Activated CD4-positive, alpha-beta memory T cell treated with anti-CD3 and anti-CD28 coated beads, Interleukin-2, amount 10 ng/mL, durations not matched to agents 7 days and 5 days (primary cell): ENCODE data around the gene KCNQ4. TPM values are rescaled to one million over a fixed set of nuclear protein-coding genes. Genes with fewer than 3 reads are reported as not detected.

Experiments
- CTCF ChIA-PET: fragments of 350-600 bp; sonication (Branson Sonifier 250); formaldehyde crosslinking; loops from one replicate; lab custom pipeline; 2021; ENCODE audit warnings: antibody characterized with exemption, inconsistent platforms; lab: Charles Lee
- POLR2A ChIA-PET: fragments of 350-600 bp; sonication (Branson Sonifier 250); formaldehyde crosslinking; loops from one replicate; lab custom pipeline; 2021; ENCODE audit warnings: antibody characterized with exemption; lab: Charles Lee
- DNase-seq: peaks from one replicate; pipeline ENCODE4 v3.0.0-alpha.2; 2020
- H3K27ac Mint-ChIP-seq: one replicate; pipeline ENCODE4 v1.8.0; 2021; ENCODE audit warnings: mild to moderate bottlenecking, mixed read lengths
- H3K27me3 Mint-ChIP-seq: one replicate; pipeline ENCODE4 v1.8.0; 2021; ENCODE audit warnings: mixed read lengths
- H3K36me3 Mint-ChIP-seq: one replicate; pipeline ENCODE4 v1.8.0; 2021; ENCODE audit warnings: low read depth, mixed read lengths
- H3K4me1 Mint-ChIP-seq: one replicate; pipeline ENCODE4 v1.8.0; 2021; ENCODE audit warnings: mixed read lengths
- H3K4me3 Mint-ChIP-seq: one replicate; pipeline ENCODE4 v1.8.0; 2021; ENCODE audit warnings: mild to moderate bottlenecking, mixed read lengths
- H3K9me3 Mint-ChIP-seq: one replicate; pipeline ENCODE4 v1.8.0; 2021; ENCODE audit warnings: mixed read lengths
- total RNA-seq, 2 experiments: library from RNA; stranded (reverse); gene quantifications; one replicate each; pipeline ENCODE4 v1.2.3, GENCODE V29; 2021

The KCNQ4 gene
- total RNA-seq, 2 experiments from 2014 or later: 0.45 to 0.60 TPM

GRCh38 chr1:40847023-40847745, 63.6 kb downstream of the KCNQ4 start:
- ChIA-PET CTCF (interaction anchor here (4.5 to 19.3 kb wide), 3 partner anchors 12 to 104 kb away, joined by 16 to 255 read pairs (median 104); no protein-coding TSS in a partner anchor), POLR2A (no interaction called here)
- no peak overlapping the region for H3K27ac Mint-ChIP-seq
- no peak for DNase-seq
- H3K4me3 Mint-ChIP-seq: no peak overlapping the region
- H3K27me3 Mint-ChIP-seq: peaks cover 8% of the 10 kb centered on the region
- peaks cover 17% of the 10 kb centered on the region for H3K4me1 Mint-ChIP-seq
- no peaks in the 10 kb centered on the region for H3K36me3 Mint-ChIP-seq
- H3K9me3 Mint-ChIP-seq: no peaks in the 10 kb centered on the region

GRCh38 chr1:40848530-40849189, 65.1 kb downstream of the KCNQ4 start:
- POLR2A ChIA-PET: interaction anchor here (1.4 kb wide), 1 partner anchor 74 kb away, joined by 4 read pairs; no protein-coding TSS in a partner anchor
- H3K27ac Mint-ChIP-seq: no peak overlapping the region

GRCh38 chr1:40849801-40850592, 66.4 kb downstream of the KCNQ4 start:
- Mint-ChIP-seq H3K9me3 (no peaks in the 10 kb centered on the region), H3K36me3 (no peaks in the 10 kb centered on the region), H3K27me3 (peaks cover 5% of the 10 kb centered on the region), H3K4me3 (no peak overlapping the region), H3K4me1 (peaks cover 14% of the 10 kb centered on the region), H3K27ac (no peak overlapping the region)
- CTCF ChIA-PET: interaction anchor here (0.6 to 19.3 kb wide), 29 partner anchors 9 to 1272 kb away, joined by 3 to 255 read pairs (median 3); partner anchors contain the start of genes CITED4 and RIMS3
- peak; percentile 82 for DNase-seq
- POLR2A ChIA-PET: interaction anchor here (0.6 to 0.8 kb wide), 3 partner anchors 10 to 75 kb away, joined by 3 read pairs; partner anchors contain the start of gene CITED4

More at GRCh38 chr1:40848530-40849189, 65.1 kb downstream of the KCNQ4 start:
- CTCF ChIA-PET: interaction anchor here (0.7 to 19.3 kb wide), 11 partner anchors 10 to 444 kb away, joined by 3 to 255 read pairs (median 4); partner anchors contain the start of gene CITED4
- no peak overlapping the region for H3K4me3 Mint-ChIP-seq
- H3K4me1 Mint-ChIP-seq: peaks cover 17% of the 10 kb centered on the region
- H3K9me3 Mint-ChIP-seq: no peaks in the 10 kb centered on the region
- peak; percentile 33 for DNase-seq
- H3K27me3 Mint-ChIP-seq: peaks cover 5% of the 10 kb centered on the region
- H3K36me3 Mint-ChIP-seq: no peaks in the 10 kb centered on the region

DNA sequence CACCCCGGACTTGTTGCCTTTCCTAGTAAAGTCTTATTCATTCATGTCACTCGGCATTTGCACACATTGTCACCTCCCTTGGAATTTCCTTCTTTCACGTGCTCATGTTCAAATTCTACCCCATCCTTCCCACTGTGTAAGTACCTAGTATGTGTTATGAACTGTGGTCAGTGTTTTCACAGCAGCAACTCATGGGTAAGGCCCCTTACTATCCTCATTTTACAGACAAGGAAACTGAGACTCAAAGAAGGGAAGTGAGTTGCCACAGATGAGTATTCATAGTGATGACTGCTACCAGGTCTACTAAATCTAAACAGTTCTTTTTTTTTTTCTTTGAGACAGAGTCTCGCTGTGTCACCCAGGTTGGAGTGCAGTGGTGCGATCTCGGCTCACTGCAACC, 68.1 kb downstream of the KCNQ4 start:
- H3K27ac Mint-ChIP-seq: no peak overlapping the region
- POLR2A ChIA-PET: interaction anchor here (1.1 kb wide), 1 partner anchor 160 kb away, joined by 3 read pairs; the partner anchor contains the start of gene NFYC

DNA sequence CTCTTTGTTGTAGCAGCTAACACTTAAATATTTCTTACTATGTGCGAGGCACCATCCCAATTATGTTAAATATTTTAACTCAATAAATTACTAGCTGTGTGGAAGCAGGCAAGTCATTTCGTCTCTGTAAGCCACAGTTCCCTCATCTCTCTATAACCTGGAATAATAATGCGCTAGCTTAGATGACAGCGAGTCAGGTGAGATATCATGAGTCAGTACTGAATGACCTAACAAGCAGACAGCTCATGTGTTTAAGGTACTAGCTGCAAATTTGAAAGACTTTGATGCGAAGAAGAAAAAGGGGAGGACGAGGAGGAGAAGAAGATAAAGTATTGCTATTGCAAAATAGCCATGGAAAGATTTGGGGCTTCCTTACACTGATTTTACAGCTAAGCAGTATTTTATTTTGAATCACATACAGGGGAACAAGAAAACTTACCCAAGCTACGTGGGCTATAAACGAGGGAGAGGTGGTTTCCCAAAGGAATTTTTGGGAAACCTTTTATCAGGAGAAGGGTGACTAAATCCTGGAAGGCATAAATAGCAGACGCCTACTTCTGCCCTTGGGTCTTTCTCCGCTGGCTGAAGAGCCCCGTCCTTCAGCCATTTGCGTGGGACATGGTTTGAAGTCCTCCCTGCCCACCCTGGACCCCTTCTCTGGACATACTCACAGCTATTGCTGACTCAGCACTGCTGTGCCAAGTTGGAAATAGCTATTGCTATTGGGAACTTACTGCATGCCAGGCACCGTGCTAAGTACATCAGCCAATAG, 69.7 kb downstream of the KCNQ4 start:
- H3K27ac Mint-ChIP-seq: no peak overlapping the region
- H3K4me1 Mint-ChIP-seq: peaks cover 9% of the 10 kb centered on the region
- no peak overlapping the region for H3K4me3 Mint-ChIP-seq
- ChIA-PET CTCF (interaction anchor here (1.1 to 19.3 kb wide), 6 partner anchors 9 to 241 kb away, joined by 3 to 255 read pairs (median 7); partner anchors contain the start of gene CITED4), POLR2A (interaction anchor here (2.5 kb wide), 1 partner anchor 9 kb away, joined by 14 read pairs; the partner anchor contains the start of gene CITED4)
- peaks cover 11% of the 10 kb centered on the region for H3K27me3 Mint-ChIP-seq
- no peaks in the 10 kb centered on the region for H3K36me3 Mint-ChIP-seq
- no peak for DNase-seq
- H3K9me3 Mint-ChIP-seq: no peaks in the 10 kb centered on the region

More for the DNA sequence above, 68.1 kb downstream of the KCNQ4 start:
- DNase-seq: no peak
- no peaks in the 10 kb centered on the region for H3K36me3 Mint-ChIP-seq
- H3K27me3 Mint-ChIP-seq: peaks cover 5% of the 10 kb centered on the region
- no peaks in the 10 kb centered on the region for H3K9me3 Mint-ChIP-seq
- H3K4me1 Mint-ChIP-seq: peaks cover 9% of the 10 kb centered on the region
- no peak overlapping the region for H3K4me3 Mint-ChIP-seq
- CTCF ChIA-PET: interaction anchor here (1.1 to 19.3 kb wide), 6 partner anchors 7 to 319 kb away, joined by 3 to 255 read pairs (median 10); no protein-coding TSS in a partner anchor

DNA sequence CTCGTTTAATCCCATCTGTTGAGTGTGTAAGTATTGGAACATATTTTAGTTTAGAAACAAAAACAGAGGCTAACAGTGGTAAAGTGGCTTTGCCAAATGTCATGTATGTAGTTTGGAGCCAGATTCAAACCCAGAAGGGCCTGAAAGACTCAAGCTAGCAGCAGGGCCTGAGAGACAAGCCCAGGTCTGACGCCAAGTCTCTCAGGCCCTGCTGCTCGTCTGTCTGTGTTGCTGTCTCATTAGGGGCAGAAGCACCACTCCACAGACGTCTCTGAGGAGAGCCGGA, 70.2 kb downstream of the KCNQ4 start:
- no peak for DNase-seq
- Mint-ChIP-seq H3K27me3 (peaks cover 16% of the 10 kb centered on the region), H3K27ac (no peak overlapping the region), H3K9me3 (no peaks in the 10 kb centered on the region), H3K36me3 (no peaks in the 10 kb centered on the region), H3K4me3 (no peak overlapping the region), H3K4me1 (peaks cover 9% of the 10 kb centered on the region)
- POLR2A ChIA-PET: interaction anchor here (2.5 kb wide), 1 partner anchor 8 kb away, joined by 14 read pairs; the partner anchor contains the start of gene CITED4
- CTCF ChIA-PET: interaction anchor here (1.1 to 19.3 kb wide), 6 partner anchors 9 to 241 kb away, joined by 3 to 255 read pairs (median 7); partner anchors contain the start of gene CITED4

DNA sequence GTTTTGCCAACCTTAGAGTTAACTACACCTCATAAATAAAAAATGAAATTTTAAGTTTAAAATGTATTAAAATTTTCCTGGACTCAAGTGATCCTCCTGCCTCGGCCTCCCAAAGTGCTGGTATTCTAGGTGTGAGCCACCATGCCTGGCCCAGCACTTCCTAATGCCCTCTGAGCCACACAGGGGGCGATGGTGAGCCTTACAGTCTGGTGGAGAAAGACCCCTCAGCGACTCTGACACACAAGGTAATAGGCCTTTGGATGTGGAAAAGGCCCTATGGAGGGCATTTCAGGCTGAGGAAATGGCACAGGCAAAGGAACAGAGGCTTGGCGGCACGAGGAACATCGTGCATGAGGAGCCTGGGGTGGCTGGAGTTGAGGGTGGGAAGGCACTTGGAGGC, 71.9 kb downstream of the KCNQ4 start:
- CTCF ChIA-PET: interaction anchor here (1.1 to 19.3 kb wide), 6 partner anchors 12 to 96 kb away, joined by 3 to 255 read pairs (median 5); no protein-coding TSS in a partner anchor
- peaks cover 33% of the 10 kb centered on the region for H3K27me3 Mint-ChIP-seq
- H3K27ac Mint-ChIP-seq: no peak overlapping the region
- H3K9me3 Mint-ChIP-seq: no peaks in the 10 kb centered on the region
- no peak overlapping the region for H3K4me3 Mint-ChIP-seq
- H3K4me1 Mint-ChIP-seq: peaks cover under 1% of the 10 kb centered on the region
- POLR2A ChIA-PET: no interaction called here
- H3K36me3 Mint-ChIP-seq: no peaks in the 10 kb centered on the region
- no peak for DNase-seq

- CTCF ChIA-PET: interaction anchor here (1.1 to 19.3 kb wide), 5 partner anchors 12 to 96 kb away, joined by 3 to 255 read pairs (median 3); no protein-coding TSS in a partner anchor
- POLR2A ChIA-PET: no interaction called here
- DNase-seq: no peak
- Mint-ChIP-seq H3K36me3 (no peaks in the 10 kb centered on the region), H3K4me3 (no peak overlapping the region), H3K27me3 (peaks cover 38% of the 10 kb centered on the region), H3K9me3 (no peaks in the 10 kb centered on the region), H3K27ac (no peak overlapping the region), H3K4me1 (peaks cover 4% of the 10 kb centered on the region)
These were observed 72.5 kb downstream of the KCNQ4 start for GRCh38 chr1:40856116-40856515.

- Mint-ChIP-seq H3K4me3 (no peak overlapping the region), H3K36me3 (no peaks in the 10 kb centered on the region), H3K27ac (no peak overlapping the region), H3K9me3 (no peaks in the 10 kb centered on the region), H3K27me3 (peaks cover 33% of the 10 kb centered on the region), H3K4me1 (peaks cover 4% of the 10 kb centered on the region)
- ChIA-PET CTCF (interaction anchor here (0.7 to 19.3 kb wide), 6 partner anchors 11 to 148 kb away, joined by 3 to 255 read pairs (median 3); no protein-coding TSS in a partner anchor), POLR2A (interaction anchor here (1.6 kb wide), 1 partner anchor 83 kb away, joined by 3 read pairs; no protein-coding TSS in a partner anchor)
- no peak for DNase-seq
These were observed 73.2 kb downstream of the KCNQ4 start for GRCh38 chr1:40856656-40857302.

GRCh38 chr1:40857737-40858136, 74.2 kb downstream of the KCNQ4 start:
- H3K27me3 Mint-ChIP-seq: peaks cover 33% of the 10 kb centered on the region
- peaks cover 8% of the 10 kb centered on the region for H3K4me1 Mint-ChIP-seq
- H3K36me3 Mint-ChIP-seq: no peaks in the 10 kb centered on the region
- H3K9me3 Mint-ChIP-seq: no peaks in the 10 kb centered on the region
- CTCF ChIA-PET: interaction anchor here (0.7 to 19.3 kb wide), 7 partner anchors 8 to 147 kb away, joined by 3 to 255 read pairs (median 4); no protein-coding TSS in a partner anchor
- DNase-seq: no peak
- no peak overlapping the region for H3K27ac Mint-ChIP-seq
- POLR2A ChIA-PET: interaction anchor here (1.6 kb wide), 1 partner anchor 82 kb away, joined by 3 read pairs; no protein-coding TSS in a partner anchor
- H3K4me3 Mint-ChIP-seq: no peak overlapping the region

DNA sequence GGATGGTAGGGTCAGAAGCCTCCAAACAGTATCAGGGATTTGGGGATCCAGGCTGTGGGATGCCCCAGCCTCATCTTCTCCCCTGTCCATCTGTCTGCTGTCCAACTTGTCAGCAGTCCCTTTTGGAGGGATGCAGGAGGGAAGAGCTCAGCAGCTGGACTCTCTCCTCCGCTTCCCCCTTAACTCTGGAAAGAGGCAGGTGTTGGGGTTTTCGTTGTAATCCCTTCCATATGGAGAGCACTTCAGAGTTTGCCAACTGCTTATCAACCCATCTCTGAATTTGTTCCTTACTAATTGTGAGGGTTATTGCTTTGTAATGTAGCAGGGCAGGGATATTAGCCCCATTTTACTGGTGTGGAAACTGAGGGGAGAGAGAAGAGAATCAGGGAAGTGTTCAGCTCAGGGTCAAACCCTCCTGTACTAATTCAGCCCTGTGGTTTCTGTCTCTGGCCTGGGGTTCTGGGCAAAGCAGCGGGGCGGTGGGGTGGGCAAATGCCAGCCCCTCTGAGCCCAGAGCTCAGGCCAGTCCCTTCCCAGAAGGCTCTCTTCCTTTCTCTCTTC, 75.3 kb downstream of the KCNQ4 start:
- Mint-ChIP-seq H3K27ac (no peak overlapping the region), H3K9me3 (no peaks in the 10 kb centered on the region), H3K4me1 (peaks cover 18% of the 10 kb centered on the region), H3K27me3 (peaks cover 33% of the 10 kb centered on the region), H3K36me3 (no peaks in the 10 kb centered on the region), H3K4me3 (no peak overlapping the region)
- DNase-seq: no peak
- ChIA-PET CTCF (interaction anchor here (1.7 to 19.3 kb wide), 3 partner anchors 10 to 93 kb away, joined by 5 to 255 read pairs (median 16); no protein-coding TSS in a partner anchor), POLR2A (no interaction called here)
